HFFc6 (cell line): ENCODE results near the gene SYCE1L. TPM values are rescaled to one million over a fixed set of nuclear protein-coding genes. Genes with fewer than 3 reads are reported as not detected.

ENCODE experiments used
- DNase-seq: peaks from one replicate; pipeline ENCODE4 v3.0.0-alpha.2; 2018
- H3K27ac Mint-ChIP-seq: 2 replicates; pipeline ENCODE4 v1.8.0; 2020; ENCODE audit warnings: mild to moderate bottlenecking, mixed read lengths
- H3K27me3 Mint-ChIP-seq: 2 replicates; pipeline ENCODE4 v1.8.0; 2021; ENCODE audit warnings: mild to moderate bottlenecking, moderate library complexity, mixed read lengths; ENCODE audit not compliant: insufficient read depth
- H3K36me3 Mint-ChIP-seq: 2 replicates; pipeline ENCODE4 v1.8.0; 2021; ENCODE audit warnings: low read depth, mixed read lengths
- H3K4me1 Mint-ChIP-seq: 2 replicates; pipeline ENCODE4 v1.8.0; 2020; ENCODE audit warnings: low read depth, mixed read lengths
- H3K4me3 Mint-ChIP-seq: 2 replicates; pipeline ENCODE4 v1.8.0; 2020; ENCODE audit warnings: mild to moderate bottlenecking, moderate library complexity, mixed read lengths
- H3K9me3 Mint-ChIP-seq: 2 replicates; pipeline ENCODE4 v1.8.0; 2020; ENCODE audit warnings: mild to moderate bottlenecking, mixed read lengths
- CTCF ChIP-seq: fragments of 200-600 bp; sonication (generic); IDR thresholded peaks from 2 replicates; pipeline ENCODE4 v1.5.0; 2021; ENCODE audit warnings: antibody characterized with exemption, mild to moderate bottlenecking
- total RNA-seq, 6 experiments: library from RNA; stranded (reverse); fragmentation: NEBNext Ultra II Directional; extraction: Animal tissue kit (Norgen Biotek cat#: 25700); gene quantifications; 2 replicates in 1 of 6; 3 replicates in 5 of 6; pipeline ENCODE4 v1.2.3, GENCODE V29; 2021

Gene SYCE1L
- total RNA-seq, 6 experiments from 2014 or later, result not detected

GRCh38 chr16:77219437-77219836 is 20.2 kb downstream of the SYCE1L start:
- Mint-ChIP-seq H3K36me3 (no peaks in the 10 kb centered on the region), H3K27me3 (peaks cover 2% of the 10 kb centered on the region), H3K27ac (no peak overlapping the region), H3K4me1 (peaks cover 5% of the 10 kb centered on the region), H3K9me3 (no peaks in the 10 kb centered on the region), H3K4me3 (no peak overlapping the region)
- TF ChIP-seq CTCF, result no peak
- no peak for DNase-seq

GRCh38 chr16:77220427-77220826 is 21.2 kb downstream of the SYCE1L start:
- Mint-ChIP-seq H3K4me1 (peaks cover 5% of the 10 kb centered on the region), H3K4me3 (no peak overlapping the region), H3K27ac (no peak overlapping the region), H3K9me3 (no peaks in the 10 kb centered on the region), H3K36me3 (no peaks in the 10 kb centered on the region), H3K27me3 (peaks cover 2% of the 10 kb centered on the region)
- no peak for DNase-seq
- no peak for TF ChIP-seq CTCF

- no peak for TF ChIP-seq CTCF
- no peak overlapping the region for H3K27ac Mint-ChIP-seq
- H3K4me1 Mint-ChIP-seq, result peaks cover 5% of the 10 kb centered on the region
- H3K9me3 Mint-ChIP-seq, result no peaks in the 10 kb centered on the region
- no peaks in the 10 kb centered on the region for H3K36me3 Mint-ChIP-seq
- H3K27me3 Mint-ChIP-seq, result peaks cover 5% of the 10 kb centered on the region
- no peak overlapping the region for H3K4me3 Mint-ChIP-seq
- DNase-seq, result no peak
Measured at GRCh38 chr16:77221482-77221881, 22.3 kb downstream of the SYCE1L start.

GRCh38 chr16:77223184-77223583 is 24.0 kb downstream of the SYCE1L start:
- Mint-ChIP-seq H3K4me3 (no peak overlapping the region), H3K36me3 (no peaks in the 10 kb centered on the region), H3K27me3 (peaks cover 5% of the 10 kb centered on the region), H3K27ac (no peak overlapping the region), H3K4me1 (peaks cover 5% of the 10 kb centered on the region), H3K9me3 (no peaks in the 10 kb centered on the region)
- TF ChIP-seq CTCF, result peak; percentile 51
- no peak for DNase-seq

- Mint-ChIP-seq H3K9me3 (no peaks in the 10 kb centered on the region), H3K4me3 (no peak overlapping the region), H3K27me3 (peaks cover 7% of the 10 kb centered on the region), H3K27ac (no peak overlapping the region), H3K36me3 (no peaks in the 10 kb centered on the region), H3K4me1 (peaks cover 5% of the 10 kb centered on the region)
- DNase-seq, result no peak
- TF ChIP-seq CTCF, result no peak
Measured at GRCh38 chr16:77225182-77225581, 26.0 kb downstream of the SYCE1L start.

- Mint-ChIP-seq H3K27ac (no peak overlapping the region), H3K27me3 (peaks cover 7% of the 10 kb centered on the region), H3K9me3 (no peaks in the 10 kb centered on the region), H3K36me3 (no peaks in the 10 kb centered on the region), H3K4me1 (peaks cover 5% of the 10 kb centered on the region), H3K4me3 (no peak overlapping the region)
- no peak for DNase-seq
- TF ChIP-seq CTCF, result no peak
Measured at GRCh38 chr16:77227745-77228144, 28.5 kb downstream of the SYCE1L start.
